GM12801 (cell line): ENCODE data around the gene LIPJ.

Source experiments
- TF ChIP-seq, protein P1 (sequence below): IDR thresholded peaks from one replicate; pipeline ENCODE4 v1.5.1; 2011; ENCODE audit warnings: control low read depth; ENCODE audit not compliant: insufficient read length; ENCODE audit errors: extremely low read depth

The LIPJ gene

GRCh38 chr10:88623835-88624234, 37.3 kb downstream of the LIPJ start:
- TF ChIP-seq, protein P1, sequence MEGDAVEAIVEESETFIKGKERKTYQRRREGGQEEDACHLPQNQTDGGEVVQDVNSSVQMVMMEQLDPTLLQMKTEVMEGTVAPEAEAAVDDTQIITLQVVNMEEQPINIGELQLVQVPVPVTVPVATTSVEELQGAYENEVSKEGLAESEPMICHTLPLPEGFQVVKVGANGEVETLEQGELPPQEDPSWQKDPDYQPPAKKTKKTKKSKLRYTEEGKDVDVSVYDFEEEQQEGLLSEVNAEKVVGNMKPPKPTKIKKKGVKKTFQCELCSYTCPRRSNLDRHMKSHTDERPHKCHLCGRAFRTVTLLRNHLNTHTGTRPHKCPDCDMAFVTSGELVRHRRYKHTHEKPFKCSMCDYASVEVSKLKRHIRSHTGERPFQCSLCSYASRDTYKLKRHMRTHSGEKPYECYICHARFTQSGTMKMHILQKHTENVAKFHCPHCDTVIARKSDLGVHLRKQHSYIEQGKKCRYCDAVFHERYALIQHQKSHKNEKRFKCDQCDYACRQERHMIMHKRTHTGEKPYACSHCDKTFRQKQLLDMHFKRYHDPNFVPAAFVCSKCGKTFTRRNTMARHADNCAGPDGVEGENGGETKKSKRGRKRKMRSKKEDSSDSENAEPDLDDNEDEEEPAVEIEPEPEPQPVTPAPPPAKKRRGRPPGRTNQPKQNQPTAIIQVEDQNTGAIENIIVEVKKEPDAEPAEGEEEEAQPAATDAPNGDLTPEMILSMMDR = no peak

- TF ChIP-seq, protein P1 = no peak
These were observed 38.3 kb downstream of the LIPJ start for GRCh38 chr10:88624840-88625239.

GRCh38 chr10:88640186-88640585, 53.6 kb downstream of the LIPJ start:
- TF ChIP-seq, protein P1 = no peak

DNA sequence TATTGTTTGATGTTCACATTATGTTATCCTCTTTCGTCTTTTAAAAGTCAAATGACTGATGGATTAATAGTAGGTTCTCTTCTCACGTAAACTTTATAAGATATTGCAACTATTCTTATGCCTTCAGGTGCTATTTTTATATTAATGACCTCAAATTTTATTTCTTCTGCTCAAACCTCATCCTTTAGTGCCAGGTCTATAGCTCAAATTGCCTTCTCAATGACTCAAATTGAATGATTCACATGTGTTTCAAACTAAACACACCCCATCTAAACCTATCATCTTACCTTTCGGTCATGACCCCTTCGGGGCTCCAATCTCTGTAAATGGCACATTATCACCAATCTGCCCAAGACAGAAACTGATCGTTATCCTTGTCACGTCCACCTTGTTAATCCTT, 55.6 kb downstream of the LIPJ start:
- TF ChIP-seq, protein P1 = no peak

DNA sequence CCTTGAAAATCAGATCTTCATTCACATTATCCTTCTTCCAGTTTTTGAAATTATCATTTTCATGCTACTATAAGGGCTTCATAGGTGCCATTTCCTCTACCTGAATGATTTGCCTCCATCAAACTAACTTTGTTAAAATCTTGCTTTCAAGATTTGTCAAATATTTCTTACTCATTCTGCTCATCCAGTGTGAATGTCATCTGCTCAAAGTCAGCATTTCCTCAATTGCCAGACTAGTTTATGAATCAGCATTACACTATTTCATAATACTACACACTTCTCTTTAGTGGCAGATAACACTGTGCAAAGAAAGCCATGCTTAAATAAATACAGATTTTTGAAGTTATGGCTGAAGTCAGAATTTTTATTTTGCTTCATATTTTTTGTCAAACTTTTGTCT, 56.4 kb downstream of the LIPJ start:
- TF ChIP-seq, protein P1 = no peak

DNA sequence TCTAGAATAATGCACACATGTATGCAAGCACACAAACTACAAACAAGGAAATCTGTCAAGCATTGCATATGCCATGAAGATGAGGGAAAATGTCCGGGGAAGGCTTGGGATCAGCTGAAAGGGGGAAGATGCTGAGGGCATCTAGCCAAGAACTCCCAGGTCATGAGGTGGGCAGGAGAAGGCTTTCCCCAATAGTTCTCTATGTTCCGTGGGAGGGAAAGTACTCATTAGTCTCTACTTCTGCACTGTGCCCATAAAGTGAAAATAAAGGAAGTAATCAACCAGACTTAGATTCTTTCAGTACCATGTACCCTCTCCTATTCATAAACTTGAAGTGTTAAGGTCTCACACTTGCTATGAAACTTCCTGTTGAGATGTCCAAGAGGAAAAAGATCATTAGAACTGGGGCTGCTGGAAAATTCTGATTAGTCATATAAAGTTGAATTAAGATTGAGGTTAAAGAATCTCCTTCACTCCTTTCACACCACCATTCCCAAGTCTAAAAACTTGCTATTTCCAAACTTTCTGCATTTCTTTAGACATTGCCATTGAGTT, 60.6 kb downstream of the LIPJ start:
- TF ChIP-seq, protein P1 = no peak

GRCh38 chr10:88651101-88651551, 64.6 kb downstream of the LIPJ start:
- TF ChIP-seq, protein P1 = no peak

GRCh38 chr10:88652616-88653015, 66.1 kb downstream of the LIPJ start:
- TF ChIP-seq, protein P1 = no peak
